GM12878 (cell line): ENCODE results near the gene APLP2.
"Not testable (repeated sequence)": the region's sequence is repeated elsewhere in the genome, so short reads cannot be mapped to it uniquely, and the experiment has no call there.

Experiments used
- CTCF ChIP-seq, 3 experiments: IDR thresholded peaks in 2 of 3; conservative IDR thresholded peaks in 1 of 3; 2 replicates each; pipeline ENCODE4 v1.5.1; 2011; ENCODE audit warnings: low read depth in 3 of 3, low read length in 3 of 3, mild to moderate bottlenecking in 3 of 3, control low read depth in 2 of 3, moderate library complexity in 2 of 3, inconsistent platforms in 1 of 3, mixed read lengths in 1 of 3; ENCODE audit not compliant: control insufficient read depth in 2 of 3, insufficient read depth in 1 of 3; ENCODE audit errors: extremely low read depth in 1 of 3
- EED ChIP-seq: sonication (generic); IDR thresholded peaks from 2 replicates; pipeline ENCODE4 v1.6.1; 2016; ENCODE audit warnings: antibody characterized with exemption, low read depth
- POLR2AphosphoS5 ChIP-seq: IDR thresholded peaks from 2 replicates; pipeline ENCODE4 v1.6.1; 2011; ENCODE audit warnings: mild to moderate bottlenecking, low read length, inconsistent platforms
- RCOR1 ChIP-seq: conservative IDR thresholded peaks from 2 replicates; pipeline ENCODE4 v1.6.1; 2012; ENCODE audit warnings: low read depth, low read length, improper control_type of control experiment
- SIX5 ChIP-seq: IDR thresholded peaks from 2 replicates; pipeline ENCODE4 v1.6.1; 2011; ENCODE audit warnings: mild to moderate bottlenecking, low read depth, low read length, moderate library complexity; ENCODE audit not compliant: severe bottlenecking
- SP1 ChIP-seq: IDR thresholded peaks from one replicate; pipeline ENCODE4 v1.6.1; 2011; ENCODE audit warnings: low read depth, low read length
- SRF ChIP-seq, 2 experiments: IDR thresholded peaks; 2 replicates each; pipeline ENCODE4 v1.6.1; 2011; ENCODE audit warnings: low read depth in 2 of 2, low read length in 2 of 2, mild to moderate bottlenecking in 1 of 2, moderate library complexity in 1 of 2
- USF2 ChIP-seq: IDR thresholded peaks from 2 replicates; pipeline ENCODE4 v1.6.1; 2011; ENCODE audit warnings: low read depth, low read length, improper control_type of control experiment, borderline replicate concordance
- ZNF592 ChIP-seq: fragments of 450-650 bp; IDR thresholded peaks from 2 replicates; pipeline ENCODE4 v1.6.1; 2017; ENCODE audit warnings: mild to moderate bottlenecking, moderate library complexity
- ZZZ3 ChIP-seq: IDR thresholded peaks from 2 replicates; pipeline ENCODE4 v1.6.1; 2011; ENCODE audit warnings: low read depth; ENCODE audit not compliant: control insufficient read depth, insufficient read length

GRCh38 chr11:130108671-130109070, 39.0 kb downstream of the APLP2 start:
- TF ChIP-seq CTCF (IDR thresholded peaks at IDR 0.05 in 2 of 3, conservative IDR thresholded peaks at IDR 0.05 in 1 of 3; ENCODE audit: control insufficient read depth in 2 of 3, extremely low read depth in 1 of 3, insufficient read depth in 1 of 3, low read depth in 3 of 3, low read length in 3 of 3); POLR2AphosphoS5; SRF (IDR thresholded peaks at IDR 0.05; ENCODE audit: low read depth in 2 of 2, low read length in 2 of 2); RCOR1; ZNF592; SIX5; ZZZ3; EED; USF2; SP1: not testable (repeated sequence)
